MM.1S (cell line): Measurements from ENCODE around the gene GRPEL1.

Experiments
- DNase-seq: peaks from one replicate; pipeline ENCODE4 v3.0.0-alpha.2; 2015
- H2AFZ ChIP-seq: fragments of 300-600 bp; sonication (generic); 2 replicates; pipeline ENCODE4 v1.6.0; 2016; ENCODE audit warnings: antibody characterized with exemption, low read length
- H3F3A ChIP-seq: fragments of 300-600 bp; sonication (generic); 2 replicates; pipeline ENCODE4 v1.6.1; 2016; ENCODE audit warnings: mild to moderate bottlenecking, antibody characterized with exemption, low read length, moderate library complexity, mixed read lengths; ENCODE audit not compliant: insufficient read depth
- H3K27ac ChIP-seq: fragments of 300-600 bp; sonication (generic); 2 replicates; pipeline ENCODE4 v1.5.1; 2016; ENCODE audit warnings: mild to moderate bottlenecking, low read length
- H3K27me3 ChIP-seq: fragments of 300-600 bp; sonication (generic); replicated peaks from 2 replicates; pipeline ENCODE4 v1.6.0; 2016; ENCODE audit warnings: low read length; ENCODE audit not compliant: insufficient read depth
- H3K36me3 ChIP-seq: fragments of 300-600 bp; sonication (generic); replicated peaks from 2 replicates; pipeline ENCODE4 v1.6.1; 2016; ENCODE audit warnings: mild to moderate bottlenecking, low read length, mixed read lengths; ENCODE audit not compliant: insufficient read depth
- H3K4me1 ChIP-seq: fragments of 300-600 bp; sonication (generic); 2 replicates; pipeline ENCODE4 v1.6.1; 2016; ENCODE audit warnings: low read length, mixed read lengths
- H3K4me2 ChIP-seq: fragments of 300-600 bp; sonication (generic); 2 replicates; pipeline ENCODE4 v1.6.0; 2016; ENCODE audit warnings: low read depth, low read length
- H3K4me3 ChIP-seq: fragments of 300-600 bp; sonication (generic); 2 replicates; pipeline ENCODE4 v1.5.1; 2016; ENCODE audit warnings: low read length, mixed read lengths
- H3K79me2 ChIP-seq: fragments of 300-600 bp; sonication (generic); 2 replicates; pipeline ENCODE4 v1.6.1; 2016; ENCODE audit warnings: mixed run types, low read length, mixed read lengths
- H3K9ac ChIP-seq: fragments of 300-600 bp; sonication (generic); 2 replicates; pipeline ENCODE4 v1.6.1; 2016; ENCODE audit warnings: low read length, mixed read lengths
- H3K9me2 ChIP-seq: fragments of 300-600 bp; sonication (generic); replicated peaks from 2 replicates; pipeline ENCODE4 v1.6.1; 2016; ENCODE audit warnings: mild to moderate bottlenecking, low read length, mixed read lengths; ENCODE audit not compliant: insufficient read depth
- H3K9me3 ChIP-seq: fragments of 300-600 bp; sonication (generic); replicated peaks from 2 replicates; pipeline ENCODE4 v1.6.1; 2016; ENCODE audit warnings: mild to moderate bottlenecking, low read length, mixed read lengths; ENCODE audit not compliant: insufficient read depth
- H4K20me1 ChIP-seq: fragments of 300-600 bp; sonication (generic); 2 replicates; pipeline ENCODE4 v1.6.1; 2016; ENCODE audit warnings: mild to moderate bottlenecking, low read length, moderate library complexity, mixed read lengths; ENCODE audit not compliant: insufficient read depth
- EZH2 ChIP-seq: fragments of 300-600 bp; sonication (generic); optimal IDR thresholded peaks from 2 replicates; pipeline ENCODE3; 2017; ENCODE audit warnings: low read depth, mild to moderate bottlenecking, antibody characterized with exemption, low read length, mixed read lengths
- EZH2phosphoT487 ChIP-seq: fragments of 300-600 bp; sonication (generic); IDR thresholded peaks from 2 replicates; pipeline ENCODE4 v1.6.1; 2018; ENCODE audit warnings: antibody characterized with exemption, low read length
- TF ChIP-seq, protein P1 (sequence below): fragments of 300-600 bp; sonication (generic); IDR thresholded peaks from 2 replicates; pipeline ENCODE4 v1.5.1; 2016; ENCODE audit warnings: antibody characterized with exemption, low read length, mixed read lengths

Gene GRPEL1

DNA sequence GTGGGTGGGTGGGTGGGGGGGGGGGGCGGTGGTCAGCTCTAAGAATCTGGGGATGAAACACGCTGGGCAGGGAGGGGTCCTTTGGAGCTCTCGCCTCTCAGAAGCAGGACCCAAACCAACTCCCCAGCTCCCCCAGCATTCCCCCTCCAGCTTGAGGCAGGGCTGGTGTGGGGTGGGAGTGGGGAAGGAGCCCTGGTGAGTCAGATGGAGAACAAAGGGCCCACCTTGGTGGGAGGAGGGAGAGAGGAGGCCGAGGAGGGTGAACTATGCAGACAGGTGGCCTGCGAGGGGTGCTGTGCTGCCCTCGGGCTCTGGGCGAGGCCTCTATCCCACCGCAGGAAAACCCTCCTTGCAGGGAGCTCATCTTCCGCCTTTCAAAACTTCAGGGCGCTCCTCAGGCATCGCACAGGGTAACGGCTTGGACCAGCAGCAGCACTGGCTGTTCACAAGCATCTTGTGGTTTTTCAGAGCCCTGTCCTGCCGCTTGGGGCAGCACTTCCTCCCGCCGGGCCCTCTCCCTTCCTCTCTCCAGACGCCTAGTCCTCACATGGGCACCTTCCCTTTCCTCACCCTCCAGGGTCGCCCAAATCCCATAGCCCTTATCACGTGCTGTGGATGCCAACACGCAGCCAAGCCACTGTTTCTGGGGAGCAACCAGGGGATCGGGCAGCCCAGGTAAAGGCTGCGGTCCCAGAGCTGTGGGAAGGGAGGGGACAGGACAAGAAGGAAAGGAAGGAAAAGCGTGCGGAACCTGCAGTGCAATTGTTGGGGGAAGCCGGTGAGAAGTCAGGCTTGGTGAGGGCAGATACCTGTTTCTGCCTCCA, 34.0 kb upstream of the GRPEL1 start:
- Histone ChIP-seq H3K27me3 (peaks cover 77% of the 10 kb centered on the region), H3K9ac (no peak overlapping the region), H3K27ac (no peak overlapping the region), H2AFZ (peak overlapping the region; percentile 86), H3K9me3 (no peaks in the 10 kb centered on the region), H3K9me2 (no peaks in the 10 kb centered on the region), H4K20me1 (no peaks in the 10 kb centered on the region), H3K36me3 (no peaks in the 10 kb centered on the region), H3K4me1 (no peaks in the 10 kb centered on the region), H3F3A (no peaks in the 10 kb centered on the region), H3K4me2 (peak overlapping the region; percentile 92), H3K4me3 (peak overlapping the region; percentile 58), H3K79me2 (no peaks in the 10 kb centered on the region)
- TF ChIP-seq EZH2 (no peak), EZH2phosphoT487 (no peak)
- TF ChIP-seq, protein P1, sequence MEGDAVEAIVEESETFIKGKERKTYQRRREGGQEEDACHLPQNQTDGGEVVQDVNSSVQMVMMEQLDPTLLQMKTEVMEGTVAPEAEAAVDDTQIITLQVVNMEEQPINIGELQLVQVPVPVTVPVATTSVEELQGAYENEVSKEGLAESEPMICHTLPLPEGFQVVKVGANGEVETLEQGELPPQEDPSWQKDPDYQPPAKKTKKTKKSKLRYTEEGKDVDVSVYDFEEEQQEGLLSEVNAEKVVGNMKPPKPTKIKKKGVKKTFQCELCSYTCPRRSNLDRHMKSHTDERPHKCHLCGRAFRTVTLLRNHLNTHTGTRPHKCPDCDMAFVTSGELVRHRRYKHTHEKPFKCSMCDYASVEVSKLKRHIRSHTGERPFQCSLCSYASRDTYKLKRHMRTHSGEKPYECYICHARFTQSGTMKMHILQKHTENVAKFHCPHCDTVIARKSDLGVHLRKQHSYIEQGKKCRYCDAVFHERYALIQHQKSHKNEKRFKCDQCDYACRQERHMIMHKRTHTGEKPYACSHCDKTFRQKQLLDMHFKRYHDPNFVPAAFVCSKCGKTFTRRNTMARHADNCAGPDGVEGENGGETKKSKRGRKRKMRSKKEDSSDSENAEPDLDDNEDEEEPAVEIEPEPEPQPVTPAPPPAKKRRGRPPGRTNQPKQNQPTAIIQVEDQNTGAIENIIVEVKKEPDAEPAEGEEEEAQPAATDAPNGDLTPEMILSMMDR = peak; percentile 74
- DNase-seq = peak; percentile 62

DNA sequence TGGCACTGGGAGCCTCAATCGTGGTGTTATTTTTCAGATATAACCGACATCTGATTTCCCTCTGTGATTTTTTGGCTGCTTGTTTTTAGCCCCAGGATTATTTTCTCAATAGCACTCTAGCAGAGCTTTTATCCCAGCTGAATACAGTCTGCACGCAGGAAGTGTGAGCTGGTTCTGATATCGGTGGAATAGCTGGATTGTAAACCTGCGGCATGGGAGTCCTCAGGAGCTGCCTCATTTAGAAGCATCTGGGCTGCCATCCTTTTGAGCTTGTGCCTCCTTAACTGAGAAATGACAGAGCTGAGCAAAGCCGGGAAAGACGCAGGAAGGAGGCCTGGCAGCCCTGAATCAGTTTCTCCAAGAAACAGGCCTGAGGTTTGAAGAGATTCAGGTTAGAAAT, 28.4 kb upstream of the GRPEL1 start:
- Histone ChIP-seq H3K27me3 (peaks cover 78% of the 10 kb centered on the region), H3F3A (no peaks in the 10 kb centered on the region), H3K36me3 (no peaks in the 10 kb centered on the region), H3K4me3 (no peak overlapping the region), H3K9ac (no peak overlapping the region), H2AFZ (no peak overlapping the region), H3K9me2 (no peaks in the 10 kb centered on the region), H3K27ac (no peak overlapping the region), H3K4me1 (no peaks in the 10 kb centered on the region), H3K9me3 (no peaks in the 10 kb centered on the region), H3K79me2 (no peaks in the 10 kb centered on the region), H4K20me1 (no peaks in the 10 kb centered on the region), H3K4me2 (no peak overlapping the region)
- TF ChIP-seq, protein P1 = no peak
- TF ChIP-seq EZH2phosphoT487 (no peak), EZH2 (no peak)
- DNase-seq = no peak

DNA sequence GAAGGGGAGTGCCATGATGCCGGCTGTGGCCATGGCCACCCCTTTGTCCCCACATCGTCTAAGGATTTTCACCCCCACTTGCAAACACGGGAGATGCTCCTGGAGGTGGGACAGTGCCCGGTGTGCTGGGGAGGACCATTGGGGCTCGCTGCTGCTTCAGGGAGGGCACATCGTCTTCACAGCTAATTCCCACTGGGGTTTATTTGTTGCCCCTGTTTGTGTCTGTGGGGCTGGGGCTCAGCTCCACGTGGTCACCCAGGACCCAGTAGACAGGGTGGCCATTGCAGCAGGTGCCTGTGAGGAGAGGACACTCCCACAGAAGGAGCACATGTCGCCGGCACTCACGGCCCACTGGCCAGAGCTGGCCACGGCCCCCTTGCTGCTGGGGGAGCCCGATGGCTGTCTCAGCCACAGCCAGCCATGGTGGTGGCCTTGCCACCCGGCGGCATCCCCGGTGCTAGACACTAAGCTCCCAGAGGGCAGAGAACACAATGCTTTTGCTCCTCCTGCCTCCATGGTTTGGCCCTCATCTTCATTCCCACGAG, 27.8 kb upstream of the GRPEL1 start:
- H3K4me2 ChIP-seq = no peak overlapping the region
- no peaks in the 10 kb centered on the region for H4K20me1 ChIP-seq
- no peak for TF ChIP-seq EZH2
- H3K27ac ChIP-seq = no peak overlapping the region
- H3K4me1 ChIP-seq = no peaks in the 10 kb centered on the region
- no peaks in the 10 kb centered on the region for H3F3A ChIP-seq
- H3K27me3 ChIP-seq = peaks cover 72% of the 10 kb centered on the region
- no peaks in the 10 kb centered on the region for H3K9me2 ChIP-seq
- no peak overlapping the region for H3K9ac ChIP-seq
- no peaks in the 10 kb centered on the region for H3K79me2 ChIP-seq
- H3K4me3 ChIP-seq = no peak overlapping the region
- DNase-seq = no peak
- no peaks in the 10 kb centered on the region for H3K36me3 ChIP-seq
- no peaks in the 10 kb centered on the region for H3K9me3 ChIP-seq
- no peak overlapping the region for H2AFZ ChIP-seq

DNA sequence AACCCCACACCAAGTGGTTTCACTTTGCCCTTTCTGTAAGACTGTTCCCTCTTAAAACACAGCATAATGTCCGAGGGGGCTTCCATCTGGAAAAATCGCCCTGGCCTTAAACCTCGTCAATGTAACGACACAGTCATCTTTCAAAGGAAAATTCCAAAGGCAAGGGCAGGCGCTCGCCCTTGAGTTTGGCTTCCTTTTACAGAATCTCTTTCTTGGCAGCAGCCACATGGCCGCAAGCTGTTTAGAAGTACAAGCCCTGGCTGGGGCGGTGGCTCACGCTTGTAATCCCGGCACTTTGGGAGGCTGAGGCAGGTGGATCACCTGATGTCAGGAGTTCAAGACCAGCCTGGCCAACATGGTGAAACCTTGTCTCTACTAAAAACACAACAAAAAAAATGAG, 27.1 kb upstream of the GRPEL1 start:
- Histone ChIP-seq H3K4me3 (no peak overlapping the region), H3K9me2 (no peaks in the 10 kb centered on the region), H3K27me3 (peaks cover 66% of the 10 kb centered on the region), H3K27ac (no peak overlapping the region), H3K9me3 (no peaks in the 10 kb centered on the region), H3K79me2 (no peaks in the 10 kb centered on the region), H3K4me2 (no peak overlapping the region; the same call in 1 of the 2 replicates), H3K36me3 (no peaks in the 10 kb centered on the region), H3F3A (no peaks in the 10 kb centered on the region), H3K4me1 (no peaks in the 10 kb centered on the region), H4K20me1 (no peaks in the 10 kb centered on the region), H2AFZ (no peak overlapping the region), H3K9ac (no peak overlapping the region)
- DNase-seq = no peak
- TF ChIP-seq EZH2phosphoT487 (no peak), EZH2 (no peak)
- TF ChIP-seq, protein P1 = no peak
